ENCODE data around the gene GOLGA7B. TPM values are rescaled to one million over a fixed set of nuclear protein-coding genes. Genes with fewer than 3 reads are reported as not detected.

Gene GOLGA7B
- total RNA-seq, 1 experiment from 2014 or later = 1.1 TPM

GRCh38 chr10:97858001-97858439 is 8.4 kb downstream of the GOLGA7B start:
- no peaks in the 10 kb centered on the region for H4K20me1 ChIP-seq (ENCODE audit: insufficient read depth)
- no peak for TF ChIP-seq EZH2 (IDR thresholded peaks at IDR 0.05; ENCODE audit: low read depth)
- TF ChIP-seq, protein P1, sequence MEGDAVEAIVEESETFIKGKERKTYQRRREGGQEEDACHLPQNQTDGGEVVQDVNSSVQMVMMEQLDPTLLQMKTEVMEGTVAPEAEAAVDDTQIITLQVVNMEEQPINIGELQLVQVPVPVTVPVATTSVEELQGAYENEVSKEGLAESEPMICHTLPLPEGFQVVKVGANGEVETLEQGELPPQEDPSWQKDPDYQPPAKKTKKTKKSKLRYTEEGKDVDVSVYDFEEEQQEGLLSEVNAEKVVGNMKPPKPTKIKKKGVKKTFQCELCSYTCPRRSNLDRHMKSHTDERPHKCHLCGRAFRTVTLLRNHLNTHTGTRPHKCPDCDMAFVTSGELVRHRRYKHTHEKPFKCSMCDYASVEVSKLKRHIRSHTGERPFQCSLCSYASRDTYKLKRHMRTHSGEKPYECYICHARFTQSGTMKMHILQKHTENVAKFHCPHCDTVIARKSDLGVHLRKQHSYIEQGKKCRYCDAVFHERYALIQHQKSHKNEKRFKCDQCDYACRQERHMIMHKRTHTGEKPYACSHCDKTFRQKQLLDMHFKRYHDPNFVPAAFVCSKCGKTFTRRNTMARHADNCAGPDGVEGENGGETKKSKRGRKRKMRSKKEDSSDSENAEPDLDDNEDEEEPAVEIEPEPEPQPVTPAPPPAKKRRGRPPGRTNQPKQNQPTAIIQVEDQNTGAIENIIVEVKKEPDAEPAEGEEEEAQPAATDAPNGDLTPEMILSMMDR (conservative IDR thresholded peaks at IDR 0.05) = no peak
- no peak overlapping the region for H3K4me3 ChIP-seq
- H3K36me3 ChIP-seq (ENCODE audit: low read depth) = no peaks in the 10 kb centered on the region
- H2AFZ ChIP-seq = no peak overlapping the region
- peaks cover 76% of the 10 kb centered on the region for H3K4me1 ChIP-seq (replicated peaks; ENCODE audit: insufficient read depth)
- BruUV-seq (replicated peaks) = no TSS peak
- ChIA-PET CTCF (no interaction called here), POLR2A (ENCODE audit: unreplicated experiment) (no interaction called here)
- intact Hi-C loops (cut with micrococcal nuclease; ENCODE audit: unreplicated experiment) = no loop called here
- peaks cover 43% of the 10 kb centered on the region for H3F3A ChIP-seq (ENCODE audit: insufficient read depth, low read depth)
- H3K27ac ChIP-seq = peak overlapping the region; percentile 72
- H3K27me3 ChIP-seq (ENCODE audit: insufficient read depth, low read depth) = no peaks in the 10 kb centered on the region
- peak overlapping the region; percentile 66 for H3K4me2 ChIP-seq
- H3K79me2 ChIP-seq (ENCODE audit: low read depth) = peaks cover 9% of the 10 kb centered on the region; the same call in 1 of the 2 replicates
- no peaks in the 10 kb centered on the region for H3K9me3 ChIP-seq (ENCODE audit: insufficient read depth, low read depth)
- no peaks in the 10 kb centered on the region for H3K9me2 ChIP-seq (ENCODE audit: insufficient read depth)
- peak in 1 of 2 experiments; percentile 69 for DNase-seq

- Histone ChIP-seq H3K27me3 (ENCODE audit: insufficient read depth, low read depth) (no peaks in the 10 kb centered on the region), H3K9me2 (ENCODE audit: insufficient read depth) (no peaks in the 10 kb centered on the region), H3K79me2 (ENCODE audit: low read depth) (peaks cover 9% of the 10 kb centered on the region; the same call in 1 of the 2 replicates), H4K20me1 (ENCODE audit: insufficient read depth) (no peaks in the 10 kb centered on the region), H3K4me1 (replicated peaks; ENCODE audit: insufficient read depth) (peaks cover 60% of the 10 kb centered on the region), H3K4me3 (no peak overlapping the region), H3F3A (ENCODE audit: insufficient read depth, low read depth) (peaks cover 39% of the 10 kb centered on the region), H2AFZ (no peak overlapping the region), H3K4me2 (peak overlapping the region; percentile 53), H3K27ac (peak overlapping the region; percentile 58), H3K36me3 (ENCODE audit: low read depth) (no peaks in the 10 kb centered on the region), H3K9me3 (ENCODE audit: insufficient read depth, low read depth) (no peaks in the 10 kb centered on the region)
- BruUV-seq (replicated peaks) = no TSS peak
- DNase-seq = peak; percentile 47 to 74
- intact Hi-C loops (cut with micrococcal nuclease; ENCODE audit: unreplicated experiment) = no loop called here
- POLR2A ChIA-PET (ENCODE audit: unreplicated experiment) = interaction anchor here (0.5 kb wide), 1 partner anchor 48 kb away, joined by 3 read pairs; no protein-coding TSS in a partner anchor
- CTCF ChIA-PET = interaction anchor here (0.6 kb wide), 1 partner anchor 43 kb away, joined by 4 read pairs; no protein-coding TSS in a partner anchor
- TF ChIP-seq, protein P1 (conservative IDR thresholded peaks at IDR 0.05) = no peak
- TF ChIP-seq EZH2 (IDR thresholded peaks at IDR 0.05; ENCODE audit: low read depth) = no peak
Measured at GRCh38 chr10:97861097-97861750, 11.6 kb downstream of the GOLGA7B start.

DNA sequence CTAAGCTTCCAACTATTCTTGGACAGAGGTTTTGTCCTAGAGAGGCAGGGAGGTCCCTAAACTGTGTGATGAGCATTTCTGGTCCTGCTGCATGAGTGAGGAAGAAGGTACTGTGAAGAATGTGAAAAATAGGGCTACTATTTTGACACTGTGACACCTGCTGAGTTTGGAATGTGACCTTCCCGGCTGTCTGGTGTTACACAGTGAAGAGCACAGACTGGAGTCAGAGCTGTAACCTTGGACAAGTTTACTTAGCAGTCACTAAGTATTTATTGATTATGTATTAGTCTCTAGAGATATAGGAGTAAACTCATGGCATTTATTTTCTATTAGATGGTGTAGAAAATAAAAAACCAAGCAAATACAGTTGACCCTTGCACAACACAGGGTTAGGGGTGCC is 12.3 kb downstream of the GOLGA7B start:
- no peak for TF ChIP-seq EZH2 (IDR thresholded peaks at IDR 0.05; ENCODE audit: low read depth)
- TF ChIP-seq, protein P1 (conservative IDR thresholded peaks at IDR 0.05) = no peak
- peak overlapping the region; percentile 53 for H3K4me2 ChIP-seq
- intact Hi-C loops (cut with micrococcal nuclease; ENCODE audit: unreplicated experiment) = no loop called here
- H3K9me3 ChIP-seq (ENCODE audit: insufficient read depth, low read depth) = no peaks in the 10 kb centered on the region
- H4K20me1 ChIP-seq (ENCODE audit: insufficient read depth) = no peaks in the 10 kb centered on the region
- no TSS peak for BruUV-seq (replicated peaks)
- no peaks in the 10 kb centered on the region for H3K36me3 ChIP-seq (ENCODE audit: low read depth)
- H3K4me3 ChIP-seq = no peak overlapping the region
- DNase-seq = peak in 1 of 2 experiments; percentile 74
- no peaks in the 10 kb centered on the region for H3K9me2 ChIP-seq (ENCODE audit: insufficient read depth)
- peaks cover 9% of the 10 kb centered on the region; the same call in 1 of the 2 replicates for H3K79me2 ChIP-seq (ENCODE audit: low read depth)
- ChIA-PET POLR2A (ENCODE audit: unreplicated experiment) (interaction anchor here (0.5 kb wide), 2 partner anchors 27 to 48 kb away, joined by 3 to 15 read pairs; no protein-coding TSS in a partner anchor), CTCF (no interaction called here)
- no peaks in the 10 kb centered on the region for H3K27me3 ChIP-seq (ENCODE audit: insufficient read depth, low read depth)
- H3F3A ChIP-seq (ENCODE audit: insufficient read depth, low read depth) = peaks cover 42% of the 10 kb centered on the region
- H3K27ac ChIP-seq = peak overlapping the region; percentile 58
- H3K4me1 ChIP-seq (replicated peaks; ENCODE audit: insufficient read depth) = peaks cover 59% of the 10 kb centered on the region
- H2AFZ ChIP-seq = no peak overlapping the region
